Keratinocyte (primary cell): ENCODE measurements around the gene UBLCP1.
"Not testable (repeated sequence)": the region's sequence is repeated elsewhere in the genome, so short reads cannot be mapped to it uniquely, and the experiment has no call there.

Source experiments
- EZH2 ChIP-seq: IDR thresholded peaks from one replicate; pipeline ENCODE4 v1.6.1; 2012; ENCODE audit warnings: inconsistent platforms, mild to moderate bottlenecking, low read length, moderate library complexity
- TF ChIP-seq, protein P1 (sequence below), 3 experiments: IDR thresholded peaks in 1 of 3; conservative IDR thresholded peaks in 1 of 3; optimal IDR thresholded peaks in 1 of 3; 2 replicates in 2 of 3; 3 replicates in 1 of 3; pipeline versions ENCODE3 to v1.5.1; 2011; ENCODE audit warnings: low read length in 3 of 3, mild to moderate bottlenecking in 3 of 3, moderate library complexity in 2 of 3, control low read depth in 1 of 3, inconsistent platforms in 1 of 3; ENCODE audit not compliant: insufficient read depth in 2 of 3; ENCODE audit errors: extremely low read depth in 1 of 3

DNA sequence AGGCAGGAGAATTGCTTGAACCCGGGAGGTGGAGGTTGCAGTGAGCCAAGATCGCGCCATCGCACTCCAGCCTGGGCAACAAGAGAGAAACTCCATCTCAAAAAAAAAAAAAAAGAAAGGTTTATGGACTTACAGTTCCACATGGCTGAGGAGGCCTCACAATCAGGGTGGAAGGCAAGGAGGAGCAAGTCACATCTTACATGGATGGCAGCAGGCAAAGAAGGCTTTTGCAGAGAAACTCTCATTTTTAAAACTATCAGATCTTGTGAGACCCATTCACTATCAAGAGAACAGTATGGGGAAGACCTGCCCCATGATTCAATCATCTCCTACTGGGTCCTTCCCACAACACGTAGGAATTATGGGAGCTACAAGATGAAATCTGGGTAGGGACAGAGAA lies 34.2 kb downstream of the UBLCP1 start:
- TF ChIP-seq, protein P1, sequence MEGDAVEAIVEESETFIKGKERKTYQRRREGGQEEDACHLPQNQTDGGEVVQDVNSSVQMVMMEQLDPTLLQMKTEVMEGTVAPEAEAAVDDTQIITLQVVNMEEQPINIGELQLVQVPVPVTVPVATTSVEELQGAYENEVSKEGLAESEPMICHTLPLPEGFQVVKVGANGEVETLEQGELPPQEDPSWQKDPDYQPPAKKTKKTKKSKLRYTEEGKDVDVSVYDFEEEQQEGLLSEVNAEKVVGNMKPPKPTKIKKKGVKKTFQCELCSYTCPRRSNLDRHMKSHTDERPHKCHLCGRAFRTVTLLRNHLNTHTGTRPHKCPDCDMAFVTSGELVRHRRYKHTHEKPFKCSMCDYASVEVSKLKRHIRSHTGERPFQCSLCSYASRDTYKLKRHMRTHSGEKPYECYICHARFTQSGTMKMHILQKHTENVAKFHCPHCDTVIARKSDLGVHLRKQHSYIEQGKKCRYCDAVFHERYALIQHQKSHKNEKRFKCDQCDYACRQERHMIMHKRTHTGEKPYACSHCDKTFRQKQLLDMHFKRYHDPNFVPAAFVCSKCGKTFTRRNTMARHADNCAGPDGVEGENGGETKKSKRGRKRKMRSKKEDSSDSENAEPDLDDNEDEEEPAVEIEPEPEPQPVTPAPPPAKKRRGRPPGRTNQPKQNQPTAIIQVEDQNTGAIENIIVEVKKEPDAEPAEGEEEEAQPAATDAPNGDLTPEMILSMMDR (optimal IDR thresholded peaks at IDR 0.05 in 1 of 3, IDR thresholded peaks at IDR 0.05 in 1 of 3, conservative IDR thresholded peaks at IDR 0.05 in 1 of 3; ENCODE audit: extremely low read depth in 1 of 3, insufficient read depth in 2 of 3, low read length in 3 of 3) = not testable (repeated sequence)
- not testable (repeated sequence) for TF ChIP-seq EZH2
